B cell (primary cell): ENCODE results near the gene SLC8B1. TPM values are rescaled to one million over a fixed set of nuclear protein-coding genes. Genes with fewer than 3 reads are reported as not detected.
A peak's percentile ranks its signal among the peaks of the same experiment; 100 is the strongest.
"Not testable (repeated sequence)": the region's sequence is repeated elsewhere in the genome, so short reads cannot be mapped to it uniquely, and the experiment has no call there.

Experiments
- ATAC-seq: fragments of 200-7000 bp; cut with Tn5 transposase; one replicate; pipeline ENCODE4 v1.10.0; 2021; ENCODE audit warnings: low read depth, mild to moderate bottlenecking, moderate number of reproducible peaks, moderate library complexity
- CTCF ChIA-PET: fragments of 350-600 bp; sonication (Branson Sonifier 250); formaldehyde crosslinking; loops from one replicate; lab custom pipeline; 2021; ENCODE audit warnings: antibody characterized with exemption, inconsistent platforms; lab: Charles Lee
- POLR2A ChIA-PET: fragments of 350-600 bp; sonication (Branson Sonifier 250); formaldehyde crosslinking; loops from one replicate; lab custom pipeline; 2021; ENCODE audit warnings: antibody characterized with exemption; lab: Charles Lee
- DNase-seq: peaks from one replicate; pipeline ENCODE4 v3.0.0; 2013
- H2AFZ ChIP-seq: 2 replicates; pipeline ENCODE4 v1.6.1; 2012; ENCODE audit warnings: mild to moderate bottlenecking, low read depth, low read length; ENCODE audit not compliant: insufficient read depth, poor library complexity, severe bottlenecking
- H3K27ac ChIP-seq, 2 donors: 1 replicate in 1 of 2; 2 replicates in 1 of 2; pipeline ENCODE4 v1.5.1; 2012 to 2013; ENCODE audit warnings: low read length in 2 of 2, mild to moderate bottlenecking in 2 of 2, moderate library complexity in 1 of 2
- H3K27me3 ChIP-seq, 4 experiments: fragments of 200-600 bp in 1 of 4; sonication (generic) in 1 of 4; replicated peaks in 1 of 4; 1 replicate in 2 of 4; 2 replicates in 2 of 4; pipeline versions ENCODE4 v1.6.1 to v1.7.0; 2013 to 2016; ENCODE audit warnings: low read length in 3 of 4, mild to moderate bottlenecking in 2 of 4, mixed read lengths in 1 of 4, moderate library complexity in 1 of 4; ENCODE audit not compliant: insufficient read depth in 4 of 4, control insufficient read depth in 3 of 4; ENCODE audit errors: control extremely low read depth in 1 of 4
- H3K36me3 ChIP-seq, 2 experiments: replicated peaks in 1 of 2; 1 replicate in 1 of 2; 2 replicates in 1 of 2; pipeline versions ENCODE4 v1.6.1 to v1.7.1; 2013; ENCODE audit warnings: low read length in 1 of 2; ENCODE audit not compliant: insufficient read depth in 2 of 2, control insufficient read depth in 1 of 2; ENCODE audit errors: control extremely low read depth in 1 of 2, extremely low read depth in 1 of 2
- H3K4me1 ChIP-seq, 2 donors: fragments of 200-600 bp in 1 of 2; sonication (generic) in 1 of 2; 1 replicate in 1 of 2; 2 replicates in 1 of 2; pipeline versions ENCODE4 v1.5.1 to v1.6.1; 2013 to 2017; ENCODE audit warnings: low read length in 2 of 2; ENCODE audit not compliant: control insufficient read depth in 2 of 2, insufficient read depth in 2 of 2
- H3K4me2 ChIP-seq: replicated peaks from 2 replicates; pipeline ENCODE3; 2012; ENCODE audit warnings: mild to moderate bottlenecking, low read depth, low read length; ENCODE audit not compliant: poor library complexity, severe bottlenecking
- H3K4me3 ChIP-seq, 5 experiments: fragments of 200-600 bp in 1 of 5; sonication (generic) in 1 of 5; 1 replicate in 3 of 5; 2 replicates in 2 of 5; pipeline versions ENCODE4 v1.5.1 to v1.7.0; 2011 to 2016; ENCODE audit warnings: low read length in 4 of 5, mild to moderate bottlenecking in 4 of 5, low read depth in 2 of 5, control low read depth in 1 of 5, moderate library complexity in 1 of 5; ENCODE audit not compliant: insufficient read depth in 1 of 5; ENCODE audit errors: control extremely low read depth in 1 of 5, extremely low read depth in 1 of 5
- H3K79me2 ChIP-seq: fragments of 200-600 bp; sonication (generic); one replicate; pipeline ENCODE4 v1.6.0; 2016; ENCODE audit warnings: low read length; ENCODE audit not compliant: control insufficient read depth, insufficient read depth
- H3K9ac ChIP-seq: fragments of 200-600 bp; sonication (generic); 2 replicates; pipeline ENCODE4 v1.6.1; 2017; ENCODE audit warnings: mild to moderate bottlenecking, low read length, moderate library complexity
- H3K9me3 ChIP-seq, 3 donors: one replicate each; pipeline versions ENCODE4 v1.6.1 to v1.7.1; 2013; ENCODE audit warnings: low read length in 2 of 3; ENCODE audit not compliant: control insufficient read depth in 2 of 3, insufficient read depth in 1 of 3; ENCODE audit errors: control extremely low read depth in 1 of 3
- H4K20me1 ChIP-seq: 2 replicates; pipeline ENCODE4 v1.6.0; 2012; ENCODE audit warnings: mild to moderate bottlenecking, low read length; ENCODE audit not compliant: insufficient read depth, control insufficient read depth, poor library complexity, severe bottlenecking
- H3K27ac Mint-ChIP-seq: one replicate; pipeline ENCODE4 v1.8.0; 2021; ENCODE audit warnings: mixed read lengths
- H3K27me3 Mint-ChIP-seq: one replicate; pipeline ENCODE4 v1.8.0; 2021; ENCODE audit warnings: mixed read lengths
- H3K4me1 Mint-ChIP-seq: one replicate; pipeline ENCODE4 v1.8.0; 2021; ENCODE audit warnings: mixed read lengths
- H3K4me3 Mint-ChIP-seq: one replicate; pipeline ENCODE4 v1.8.0; 2021; ENCODE audit warnings: mixed read lengths
- H3K9me3 Mint-ChIP-seq: one replicate; pipeline ENCODE4 v1.8.0; 2022; ENCODE audit warnings: mixed read lengths; ENCODE audit not compliant: insufficient read depth
- EZH2 ChIP-seq: IDR thresholded peaks from 2 replicates; pipeline ENCODE4 v1.6.1; 2012; ENCODE audit warnings: borderline replicate concordance, low read depth, mild to moderate bottlenecking, moderate library complexity, low read length; ENCODE audit not compliant: insufficient read depth, poor library complexity, severe bottlenecking
- WGBS: methylation state at CpG from one replicate; pipeline ENCODE4 v1.1.5; 2013; ENCODE audit warnings: missing lambda C conversion rate; ENCODE audit not compliant: insufficient coverage; 5-methylcytosine and 5-hydroxymethylcytosine counted together
- intact Hi-C: fragments of 100-400 bp; cut with micrococcal nuclease; formaldehyde crosslinking; loops from one replicate; pipeline ENCODE4 v1.10.0; 2022
- polyA plus RNA-seq: library from polyadenylated mRNA; depleted of rRNA; stranded (reverse); fragments of >200 nt; gene quantifications from 2 replicates; pipeline ENCODE4 v1.2.3, GENCODE V29; 2012
- total RNA-seq, 2 donors: library from RNA; stranded (reverse); fragments of 120-200 nt in 1 of 2; gene quantifications; 1 replicate in 1 of 2; 2 replicates in 1 of 2; pipeline versions ENCODE4 v1.2.3 to v1.2.4, GENCODE V29; 2013 to 2022

Gene SLC8B1
- total and polyA plus RNA-seq, 2 donors (not counting 1 experiment from before 2014, with no cell fraction given): 18.7 to 35.6 TPM

DNA sequence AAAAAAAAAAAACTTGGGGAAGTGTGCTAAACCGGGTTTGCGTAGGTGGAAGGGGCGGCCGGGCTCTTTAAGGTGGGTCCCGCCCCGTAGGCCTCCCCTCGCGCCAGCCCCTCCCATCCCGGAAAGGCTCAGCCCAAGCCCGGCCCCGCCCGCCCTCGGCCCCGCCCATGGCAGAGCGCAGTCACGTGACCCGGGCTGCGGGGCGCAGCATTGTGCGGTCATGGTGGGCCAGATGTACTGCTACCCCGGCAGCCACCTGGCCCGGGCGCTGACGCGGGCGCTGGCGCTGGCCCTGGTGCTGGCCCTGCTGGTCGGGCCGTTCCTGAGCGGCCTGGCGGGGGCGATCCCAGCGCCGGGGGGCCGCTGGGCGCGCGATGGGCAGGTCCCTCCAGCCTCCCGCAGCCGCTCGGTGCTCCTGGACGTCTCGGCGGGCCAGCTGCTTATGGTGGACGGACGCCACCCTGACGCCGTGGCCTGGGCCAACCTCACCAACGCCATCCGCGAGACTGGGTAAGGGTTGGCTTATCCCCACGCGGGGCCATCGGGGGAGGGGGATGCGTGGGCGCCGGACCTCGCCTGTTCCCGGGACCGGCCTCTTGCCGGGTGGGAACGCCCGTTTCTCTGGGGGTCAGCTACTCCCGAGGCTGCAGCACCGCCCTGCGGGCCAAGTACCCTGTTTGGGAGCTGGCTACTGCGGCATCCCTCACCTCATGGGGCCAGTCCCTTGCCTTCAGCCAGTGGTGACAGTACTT lies 23.6 kb upstream of the SLC8B1 start, which contains the start of gene PLBD2:
TSS of gene PLBD2 (plus strand) at position 207 of the 752 bp plus-strand sequence. CDS start at position 221, 14 bp downstream.
- Mint-ChIP-seq H3K9me3 (no peaks in the 10 kb centered on the region), H3K4me1 (peaks cover 12% of the 10 kb centered on the region), H3K27me3 (no peaks in the 10 kb centered on the region), H3K4me3 (peak within 1 kb of the TSS; percentile 91), H3K27ac (peak within 1 kb of the TSS; percentile 91)
- ChIA-PET CTCF (no interaction called here), POLR2A (interaction anchor here (0.6 to 0.7 kb wide), 2 partner anchors 155 to 1416 kb away, joined by 4 to 9 read pairs; no protein-coding TSS in a partner anchor)
- Histone ChIP-seq H3K9ac (peak within 1 kb of the TSS; percentile 80), H4K20me1 (no peaks in the 10 kb centered on the region), H3K79me2 (no peaks in the 10 kb centered on the region), H3K9me3 (no peaks in the 10 kb centered on the region), H3K4me2 (peak within 1 kb of the TSS; percentile 95), H2AFZ (peak within 1 kb of the TSS; percentile 86), H3K36me3 (no peaks in the 10 kb centered on the region), H3K27ac (peak within 1 kb of the TSS; percentile 36 to 79), H3K4me3 (peak within 1 kb of the TSS; percentile 51 to 90 (median 68)), H3K27me3 (peaks cover 0 to 2% (median 0%) of the 10 kb centered on the region in 4 experiments), H3K4me1 (peaks cover 11 to 18% of the 10 kb centered on the region in 2 donors)
- no peak for TF ChIP-seq EZH2
- intact Hi-C loops: loop anchor here (1.0 to 5.0 kb wide), 5 partner anchors 23 to 173 kb away; partner anchors contain the start of genes DDX54, RITA1, SDSL and SLC8B1
- ATAC-seq: peak; percentile 97
- DNase-seq: peak; percentile 97
- WGBS: 2% methylated on average over 67 of the region's 67 CpGs

DNA sequence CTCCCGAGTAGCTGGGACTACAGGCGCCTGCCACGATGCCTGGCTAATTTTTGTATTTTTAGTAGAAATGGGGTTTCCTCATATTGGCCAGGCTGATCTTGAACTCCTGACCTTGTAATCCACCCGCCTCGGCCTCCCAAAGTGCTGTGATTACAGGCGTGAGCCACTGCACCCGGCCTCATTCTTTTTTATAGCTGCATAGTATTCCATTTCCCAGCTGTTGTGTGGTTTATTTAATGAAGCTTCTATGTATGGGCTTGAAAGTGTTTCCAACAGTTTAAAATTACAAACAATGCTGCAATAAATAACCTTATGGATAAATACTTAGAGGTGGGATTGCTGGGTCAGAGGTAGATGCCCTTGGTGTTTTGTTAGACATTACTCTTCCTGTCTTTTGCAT lies 19.3 kb upstream of the SLC8B1 start:
- H3K4me3 Mint-ChIP-seq, H3K27me3 ChIP-seq, H3K4me3 ChIP-seq, H3K79me2 ChIP-seq, H3K9me3 ChIP-seq, H3K9me3 Mint-ChIP-seq, POLR2A ChIA-PET, H3K36me3 ChIP-seq, H3K4me1 Mint-ChIP-seq, H3K27ac ChIP-seq, H3K27ac Mint-ChIP-seq, ATAC-seq, DNase-seq, H3K9ac ChIP-seq, H2AFZ ChIP-seq, intact Hi-C loops, H4K20me1 ChIP-seq, H3K4me2 ChIP-seq: not testable (repeated sequence)
- WGBS: no CpG with 5 or more reads among the region's 7 CpGs
- peaks cover 17% of the 10 kb centered on the region for H3K27me3 Mint-ChIP-seq
- peaks cover 9 to 12% of the 10 kb centered on the region in 2 donors for H3K4me1 ChIP-seq
- CTCF ChIA-PET: interaction anchor here (0.7 kb wide), 1 partner anchor 784 kb away, joined by 3 read pairs; no protein-coding TSS in a partner anchor
